ENCODE data around the gene BBS1.
"Not testable (repeated sequence)": the region's sequence is repeated elsewhere in the genome, so short reads cannot be mapped to it uniquely, and the experiment has no call there.

BBS1 gene

GRCh38 chr11:66510271-66510989, at the start of gene BBS1:
Gene BBS1 (plus strand): TSS chr11:66510635. CDS start chr11:66510660, 25 bp downstream.
- peak; percentile 18 for DNase-seq

GRCh38 chr11:66462010-66462409, 48.4 kb upstream of the BBS1 start:
- DNase-seq: no peak

GRCh38 chr11:66462911-66463310, 47.5 kb upstream of the BBS1 start:
- no peak for DNase-seq

GRCh38 chr11:66464116-66464515, 46.3 kb upstream of the BBS1 start:
- DNase-seq: not testable (repeated sequence)

GRCh38 chr11:66464916-66465315, 45.5 kb upstream of the BBS1 start:
- DNase-seq: no peak

- no peak for DNase-seq
Observed at GRCh38 chr11:66465373-66466224, 44.8 kb upstream of the BBS1 start.

GRCh38 chr11:66466225-66467033, 44.0 kb upstream of the BBS1 start, which contains the start of gene PELI3:
Gene PELI3 (plus strand): TSS chr11:66466905. CDS start chr11:66468129, 1,224 bp downstream.
- peak; percentile 41 for DNase-seq

GRCh38 chr11:66467034-66467659, 43.3 kb upstream of the BBS1 start:
- DNase-seq: no peak

- no peak for DNase-seq
Observed at GRCh38 chr11:66467756-66468155, 42.7 kb upstream of the BBS1 start.

- no peak for DNase-seq
Observed at GRCh38 chr11:66468691-66469090, 41.7 kb upstream of the BBS1 start.

GRCh38 chr11:66469441-66469840, 41.0 kb upstream of the BBS1 start:
- DNase-seq: no peak

GRCh38 chr11:66470015-66470414, 40.4 kb upstream of the BBS1 start:
- DNase-seq: no peak

GRCh38 chr11:66471142-66471541, 39.3 kb upstream of the BBS1 start:
- DNase-seq: no peak

- DNase-seq: no peak
Observed at GRCh38 chr11:66472054-66472453, 38.4 kb upstream of the BBS1 start.

GRCh38 chr11:66473167-66473566, 37.3 kb upstream of the BBS1 start:
- no peak for DNase-seq

- DNase-seq: no peak
Observed at GRCh38 chr11:66473608-66474515, 36.6 kb upstream of the BBS1 start.

GRCh38 chr11:66475349-66476172, 34.9 kb upstream of the BBS1 start:
- no peak for DNase-seq

- no peak for DNase-seq
Observed at GRCh38 chr11:66476173-66476840, 34.1 kb upstream of the BBS1 start.

GRCh38 chr11:66476841-66477251, 33.6 kb upstream of the BBS1 start:
- no peak for DNase-seq
